ENCODE results near the gene MTMR4.
"Not testable (repeated sequence)": the region's sequence is repeated elsewhere in the genome, so short reads cannot be mapped to it uniquely, and the experiment has no call there.

MTMR4 gene

GRCh38 chr17:58501451-58501850 is 13.0 kb downstream of the MTMR4 start:
- DNase-seq (ENCODE audit: low read depth): no peak
- no peak overlapping the region for H3K4me3 ChIP-seq (ENCODE audit: low read depth, low read length)

DNA sequence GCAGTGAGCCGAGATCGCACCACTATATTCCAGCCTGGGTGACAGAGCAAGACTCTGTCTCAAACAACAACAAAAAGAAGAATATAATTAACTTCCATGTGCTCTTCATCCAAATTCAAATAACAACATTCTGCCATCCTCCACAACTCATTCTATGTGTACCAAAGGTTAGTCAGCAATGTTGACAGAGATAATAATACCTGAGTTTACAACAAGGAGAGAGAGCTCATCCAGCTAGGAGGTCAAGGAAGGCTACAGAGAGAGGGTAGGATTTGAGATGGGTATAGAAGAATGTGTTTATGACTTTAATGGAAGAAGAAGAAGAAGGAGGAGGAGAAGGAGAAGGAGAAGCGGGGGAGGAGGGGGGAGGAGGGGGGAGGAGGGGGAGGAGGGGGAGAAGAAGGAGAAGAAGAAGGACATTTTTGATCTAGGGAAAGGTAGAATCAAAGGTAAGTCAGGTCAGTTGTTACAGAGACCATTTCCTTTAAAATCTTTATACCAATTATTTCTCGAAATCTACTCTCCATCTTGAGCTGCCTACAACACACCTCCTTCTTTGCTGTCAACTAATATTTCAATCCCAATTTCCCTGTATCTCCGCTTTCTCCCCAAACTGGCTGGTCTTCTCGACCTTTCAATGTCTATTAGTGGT is 16.1 kb downstream of the MTMR4 start:
- no peak for DNase-seq (ENCODE audit: low read depth)
- no peak overlapping the region for H3K4me3 ChIP-seq (ENCODE audit: low read depth, low read length)

DNA sequence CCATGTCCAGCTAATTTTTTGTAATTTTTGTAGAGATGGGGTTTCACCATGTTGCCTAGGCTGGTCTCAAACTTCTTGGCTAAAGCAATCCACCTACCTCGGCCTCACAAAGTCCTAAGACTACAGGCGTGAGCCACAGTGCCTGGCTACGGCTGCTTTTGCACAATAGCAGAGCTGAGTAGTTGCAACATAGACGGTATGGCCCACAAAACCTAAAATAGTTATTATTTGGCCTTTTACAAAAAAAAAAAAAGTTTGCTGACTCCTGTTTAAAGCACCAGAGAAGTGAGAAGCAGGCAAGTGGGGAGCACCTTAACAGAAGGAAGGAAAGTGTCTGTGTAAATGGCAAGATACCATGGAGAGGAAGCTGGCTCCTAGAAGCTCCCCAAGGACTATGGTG is 20.9 kb downstream of the MTMR4 start:
- no peak for DNase-seq (ENCODE audit: low read depth)
- no peak overlapping the region for H3K4me3 ChIP-seq (ENCODE audit: low read depth, low read length)

DNA sequence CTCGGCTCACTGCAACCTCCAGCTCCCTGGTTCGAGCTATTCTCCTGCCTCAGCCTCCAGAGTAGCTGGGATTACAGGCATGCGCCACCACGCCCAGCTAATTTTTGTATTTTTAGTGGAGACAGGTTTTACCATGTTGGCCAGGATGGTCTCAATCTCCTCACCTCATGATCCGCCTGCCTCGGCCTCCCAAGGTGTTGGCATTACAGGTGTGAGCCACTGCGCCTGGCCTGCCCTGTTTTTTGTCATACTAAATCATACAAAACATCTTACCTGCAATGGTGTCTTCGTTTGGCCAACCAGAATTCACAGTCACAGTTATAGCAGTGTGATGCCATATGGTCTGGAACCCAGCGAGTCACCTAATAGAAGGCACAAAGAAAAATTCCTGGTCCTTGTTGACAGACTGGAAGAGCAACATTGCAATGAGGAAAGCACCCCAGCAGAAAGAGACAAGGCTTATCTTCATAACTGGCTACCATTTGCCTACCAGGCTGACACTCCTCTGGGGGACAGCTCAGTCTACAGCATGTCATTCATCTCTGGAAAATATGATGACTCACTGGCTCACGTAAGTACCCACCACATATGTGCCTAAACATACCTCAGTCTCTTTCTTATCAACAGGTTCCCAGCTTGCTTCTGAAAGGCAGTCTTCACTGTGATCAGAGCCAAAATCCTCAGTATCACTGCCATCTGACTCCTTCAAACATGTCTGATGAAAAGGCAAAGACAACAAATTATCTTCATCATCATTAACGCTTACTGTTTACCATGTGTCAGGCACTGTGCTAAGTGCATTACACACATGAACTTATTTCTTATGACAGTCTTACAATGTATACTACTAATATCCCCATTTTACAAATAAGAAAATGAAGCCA is 22.0 kb downstream of the MTMR4 start:
- no peak for DNase-seq (ENCODE audit: low read depth)
- no peak overlapping the region for H3K4me3 ChIP-seq (ENCODE audit: low read depth, low read length)

DNA sequence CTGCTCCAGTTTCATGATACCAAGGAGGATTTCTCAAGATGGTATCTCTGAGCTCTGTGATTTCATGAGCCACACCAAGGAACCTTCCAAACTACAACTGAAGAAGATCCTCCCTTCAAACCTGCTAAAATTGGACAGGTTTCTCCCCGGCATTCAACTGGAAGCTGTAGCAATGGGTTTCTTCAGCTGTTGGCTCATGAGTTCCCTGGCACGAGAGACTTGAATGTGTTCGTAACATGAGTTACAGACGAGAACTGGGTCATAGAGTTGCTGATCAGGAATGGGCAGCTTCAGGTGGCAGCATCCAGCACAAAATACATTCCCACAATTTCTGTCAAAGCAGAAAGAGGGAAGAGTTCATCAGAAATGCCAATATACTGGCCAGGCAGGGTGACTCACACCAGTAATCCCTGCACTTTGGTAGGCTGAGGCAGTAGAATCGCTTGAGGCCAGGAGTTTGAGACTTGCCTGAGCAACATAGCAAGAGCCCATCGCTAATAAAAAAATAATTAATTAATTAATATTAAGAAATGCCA is 22.9 kb downstream of the MTMR4 start:
- no peak for DNase-seq (ENCODE audit: low read depth)
- H3K4me3 ChIP-seq (ENCODE audit: low read depth, low read length): no peak overlapping the region

GRCh38 chr17:58488428-58488890 is 26.0 kb downstream of the MTMR4 start:
- no peak for DNase-seq (ENCODE audit: low read depth)
- H3K4me3 ChIP-seq (ENCODE audit: low read depth, low read length): no peak overlapping the region

DNA sequence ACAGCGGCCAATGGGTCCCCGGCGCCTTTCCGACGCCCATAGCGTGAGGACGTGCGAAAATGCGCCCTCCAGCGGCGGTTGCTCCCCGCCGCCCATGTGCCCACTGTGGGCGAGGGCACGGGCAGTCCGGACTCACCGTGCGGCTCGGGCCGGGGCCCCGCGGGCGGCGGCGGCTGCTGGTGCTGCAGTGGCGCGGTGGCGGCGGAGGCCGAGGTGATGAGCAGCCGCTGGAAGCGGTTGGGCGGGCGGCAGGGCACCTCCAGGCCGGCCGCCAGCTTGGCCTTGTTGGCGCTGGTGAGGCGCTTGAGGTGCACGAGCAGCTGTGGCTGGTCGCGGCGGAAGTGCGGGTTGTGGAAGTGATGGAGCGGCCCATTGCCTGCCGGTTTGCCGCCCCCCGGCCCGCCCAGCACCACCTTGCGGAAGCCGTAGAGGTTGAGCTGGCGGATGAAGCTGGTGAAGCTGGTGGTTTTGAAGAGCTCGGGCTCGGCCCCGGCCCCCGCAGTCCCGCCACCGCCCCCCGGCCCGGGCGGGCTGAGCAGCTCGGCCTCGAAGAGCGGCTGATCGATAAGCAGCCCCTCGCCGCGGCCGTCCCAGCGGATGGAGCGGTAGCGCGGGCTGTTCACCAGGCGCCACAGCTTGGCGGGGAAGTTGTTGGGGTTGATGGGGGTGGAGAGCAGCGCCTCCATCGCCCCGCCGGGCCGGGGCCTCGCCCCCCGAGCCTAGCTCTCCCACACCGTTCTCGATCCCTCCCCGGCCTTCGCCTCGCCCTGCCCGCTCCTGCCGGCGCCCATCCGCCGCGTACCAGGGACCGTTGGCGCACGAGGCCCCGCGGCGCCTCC is 26.6 kb downstream of the MTMR4 start, which contains the start of gene HSF5:
TSS of gene HSF5 (minus strand) at position 820 of the 839 bp plus-strand sequence. CDS start at position 686, 134 bp downstream.
- H3K4me3 ChIP-seq (ENCODE audit: low read depth, low read length): no peak within 1 kb of the TSS
- no peak for DNase-seq (ENCODE audit: low read depth)

- no peak for DNase-seq (ENCODE audit: low read depth)
- no peak overlapping the region for H3K4me3 ChIP-seq (ENCODE audit: low read depth, low read length)
Measured at GRCh38 chr17:58484600-58484999, 29.8 kb downstream of the MTMR4 start.

DNA sequence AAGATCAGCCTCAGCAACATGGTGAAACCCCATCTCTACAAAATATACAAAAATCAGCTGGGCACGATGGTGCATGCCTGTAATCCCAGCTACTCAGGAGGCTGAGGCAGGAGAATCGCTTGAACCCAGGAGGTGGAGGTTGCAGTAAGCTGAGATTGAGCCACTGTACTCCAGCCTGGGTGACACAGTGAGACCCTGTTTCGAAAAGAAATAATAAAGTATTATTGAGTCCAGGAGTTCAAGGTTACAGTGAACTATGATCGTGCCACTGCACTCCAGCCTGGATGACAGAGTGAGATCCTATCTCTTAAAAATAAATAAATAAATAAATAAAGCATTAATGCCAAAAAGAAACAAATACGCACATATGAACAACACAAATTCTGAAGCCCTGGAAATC is 32.6 kb downstream of the MTMR4 start:
- not testable (repeated sequence) for DNase-seq (ENCODE audit: low read depth); H3K4me3 ChIP-seq (ENCODE audit: low read depth, low read length)

- DNase-seq (ENCODE audit: low read depth): no peak
- no peak overlapping the region for H3K4me3 ChIP-seq (ENCODE audit: low read depth, low read length)
Measured at GRCh38 chr17:58480090-58480489, 34.3 kb downstream of the MTMR4 start.

DNA sequence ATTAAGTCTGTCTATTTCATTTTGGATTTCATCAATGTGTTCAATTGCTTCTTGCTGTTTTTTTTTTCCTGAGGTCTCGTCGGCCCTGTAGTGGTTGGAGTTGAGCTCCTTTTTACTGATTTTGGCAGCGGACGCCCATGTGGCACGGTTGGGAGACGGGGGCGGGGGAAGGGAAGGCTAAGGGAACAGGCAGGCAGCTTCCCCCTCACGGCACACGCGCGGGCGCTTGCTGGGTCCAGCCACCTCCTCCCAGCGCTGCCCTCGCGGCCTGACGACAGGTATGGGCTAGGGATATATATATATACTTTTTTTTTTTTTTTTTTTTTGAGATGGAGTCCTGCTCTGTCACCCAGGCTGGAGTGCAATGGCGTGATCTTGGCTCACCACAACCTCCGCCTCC is 37.6 kb downstream of the MTMR4 start:
- DNase-seq (ENCODE audit: low read depth): no peak
- no peak overlapping the region for H3K4me3 ChIP-seq (ENCODE audit: low read depth, low read length)

DNA sequence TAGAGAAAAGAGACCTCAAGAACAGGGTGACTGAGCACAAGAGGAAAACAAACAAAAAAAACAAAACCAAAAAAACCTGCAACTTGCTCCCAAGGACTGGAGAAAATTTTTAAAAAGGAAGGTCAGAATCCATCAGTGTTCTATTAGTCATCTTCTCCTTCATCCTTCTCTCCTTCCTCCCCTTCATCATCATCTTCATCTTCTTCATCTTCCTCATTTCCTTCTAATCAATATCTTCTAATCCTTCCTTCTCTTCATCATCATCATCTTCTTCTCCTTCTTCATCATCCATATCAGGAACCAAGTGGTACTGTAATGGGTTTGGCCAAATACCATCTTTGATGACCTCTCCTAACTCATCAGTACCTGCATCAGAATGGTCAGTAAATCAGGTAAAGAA is 38.5 kb downstream of the MTMR4 start:
- no peak overlapping the region for H3K4me3 ChIP-seq (ENCODE audit: low read depth, low read length)
- no peak for DNase-seq (ENCODE audit: low read depth)

DNA sequence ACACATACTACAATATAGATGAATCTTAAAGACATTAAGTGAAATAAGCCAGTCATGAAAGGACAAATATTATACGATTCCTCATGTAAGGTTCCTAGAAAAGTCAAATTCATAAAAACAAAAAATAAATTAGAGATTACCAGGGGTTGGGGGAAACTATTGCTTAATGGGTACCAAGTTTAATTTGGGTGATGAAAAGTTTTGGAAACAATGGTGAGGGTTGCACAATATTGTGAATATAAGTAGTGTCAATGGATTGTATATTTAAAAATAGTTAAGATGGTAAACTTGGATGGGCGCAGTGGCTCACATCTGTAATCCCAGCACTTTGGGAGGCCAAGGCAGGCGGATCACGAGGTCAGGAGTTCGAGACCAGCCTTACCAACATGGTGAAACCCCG is 44.1 kb downstream of the MTMR4 start:
- H3K4me3 ChIP-seq (ENCODE audit: low read depth, low read length): no peak overlapping the region
- DNase-seq (ENCODE audit: low read depth): no peak

DNA sequence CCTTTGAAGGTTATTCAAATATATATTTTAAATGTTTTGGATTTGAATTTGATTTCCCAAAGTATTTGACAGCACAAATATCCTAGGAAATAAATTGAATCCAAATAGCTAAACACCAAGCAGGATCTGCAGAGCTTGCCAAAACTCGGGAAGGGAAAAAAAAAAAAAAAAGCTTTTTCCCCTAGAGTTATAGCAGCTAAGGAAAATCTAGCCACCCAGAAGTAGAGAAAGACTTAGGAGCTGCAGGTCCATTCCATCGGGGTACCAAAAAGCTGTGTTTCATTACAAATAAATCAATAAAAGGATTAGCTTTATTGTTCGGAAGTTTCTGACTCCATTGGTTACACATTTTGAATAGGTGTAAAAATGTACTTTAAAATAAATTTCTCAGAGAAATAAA is 45.5 kb downstream of the MTMR4 start:
- DNase-seq (ENCODE audit: low read depth): no peak
- no peak overlapping the region for H3K4me3 ChIP-seq (ENCODE audit: low read depth, low read length)

DNA sequence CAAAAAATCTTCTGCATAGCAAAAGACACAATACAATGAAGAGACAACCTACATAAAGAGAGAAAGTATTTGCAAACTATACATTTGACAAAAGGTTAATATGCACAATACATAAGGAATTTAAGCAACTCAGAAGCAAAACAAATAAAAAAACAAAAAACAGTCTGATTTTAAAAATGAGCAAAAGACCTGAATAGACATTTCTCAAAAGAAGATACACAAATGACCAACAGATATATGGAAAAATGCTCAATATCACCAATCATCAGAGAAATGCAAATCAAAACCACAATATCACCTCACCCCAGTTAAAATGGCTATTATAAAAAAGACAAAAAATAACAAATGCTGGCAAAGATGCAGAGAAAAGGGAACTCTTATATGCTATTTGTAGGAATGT is 58.9 kb downstream of the MTMR4 start:
- H3K4me3 ChIP-seq (ENCODE audit: low read depth, low read length): no peak overlapping the region
- DNase-seq (ENCODE audit: low read depth): no peak

DNA sequence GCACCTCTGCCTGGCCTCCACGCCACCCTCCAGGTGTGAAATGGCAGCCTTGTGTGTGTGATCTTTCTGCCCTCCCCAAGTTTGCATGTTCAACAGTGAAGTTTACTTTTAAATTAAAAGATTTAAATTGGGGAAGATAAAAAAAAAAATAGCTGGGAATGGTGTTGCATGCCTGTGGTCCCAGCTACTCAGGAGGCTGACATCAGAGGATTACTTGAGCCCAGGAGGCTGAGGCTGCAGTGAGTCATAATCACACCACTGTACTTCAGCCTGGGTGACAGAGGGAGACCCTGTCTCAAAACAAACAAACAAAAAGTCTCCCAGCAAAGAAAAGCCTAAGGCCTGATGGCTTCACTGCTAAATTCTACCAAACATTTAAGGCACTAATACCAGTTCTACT is 61.7 kb downstream of the MTMR4 start:
- DNase-seq (ENCODE audit: low read depth): no peak
- H3K4me3 ChIP-seq (ENCODE audit: low read depth, low read length): no peak overlapping the region

DNA sequence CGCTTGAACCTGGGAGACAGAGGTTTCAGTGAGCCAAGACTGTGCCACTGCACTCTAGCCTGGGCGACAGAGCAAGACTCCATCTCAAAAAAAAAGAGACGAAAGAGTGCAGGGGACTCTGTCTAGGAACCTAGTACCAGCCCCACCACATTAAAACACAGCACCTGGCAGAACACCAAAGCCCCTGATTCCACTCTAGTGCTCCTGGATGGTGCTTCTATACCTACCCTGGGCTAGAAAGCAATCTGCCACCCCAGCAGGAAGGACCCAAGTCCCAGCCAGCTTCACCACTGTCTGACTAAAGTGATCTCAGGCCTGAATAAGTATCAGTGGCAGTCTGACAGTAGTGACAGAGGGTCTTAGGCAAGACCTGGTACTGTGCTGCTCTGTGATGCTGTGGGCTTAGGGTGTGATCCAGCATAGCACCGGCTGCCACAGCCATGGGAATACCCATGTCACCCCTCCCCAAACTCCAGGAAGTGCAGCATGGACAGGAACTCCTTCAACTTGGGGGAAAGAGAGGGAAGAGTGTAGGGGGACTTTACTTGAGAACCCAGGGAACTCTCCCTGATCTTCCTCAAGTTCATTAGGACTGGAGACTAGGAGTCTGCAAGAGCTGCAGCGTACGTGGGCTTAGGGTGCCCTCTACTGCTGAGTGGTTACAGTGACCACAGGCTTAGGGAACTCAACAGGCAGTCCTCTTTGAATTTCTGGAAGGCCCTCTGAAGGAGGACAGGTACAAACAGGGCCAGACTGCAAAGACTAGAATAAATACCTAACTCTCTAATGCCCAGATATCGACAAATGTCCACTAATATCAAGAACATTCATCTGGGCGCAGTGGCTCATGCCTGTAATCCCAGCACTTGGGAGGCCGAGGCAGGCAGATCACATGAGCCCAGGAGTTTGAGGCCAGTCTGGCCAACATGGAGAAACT is 67.1 kb downstream of the MTMR4 start:
- DNase-seq (ENCODE audit: low read depth): peak; percentile 59
- H3K4me3 ChIP-seq (ENCODE audit: low read depth, low read length): no peak overlapping the region

- no peak for DNase-seq (ENCODE audit: low read depth)
Measured at GRCh38 chr17:58446086-58446485, 68.4 kb downstream of the MTMR4 start.

More at GRCh38 chr17:58446086-58446485, 68.4 kb downstream of the MTMR4 start:
- H3K4me3 ChIP-seq (ENCODE audit: low read depth, low read length): no peak overlapping the region
